HCT116 (cell line): ENCODE results near the gene ITGA11. TPM values are rescaled to one million over a fixed set of nuclear protein-coding genes. Genes with fewer than 3 reads are reported as not detected.

Experiments used
- ATAC-seq: fragments of 200-7000 bp; cut with Tn5 transposase; 2 replicates; pipeline ENCODE4 v1.9.1; 2020; ENCODE audit warnings: mild to moderate bottlenecking, moderate library complexity
- BruUV-seq: library from RNA; stranded (reverse); fragments of 400-500 nt; replicated peaks from 2 replicates; lab custom pipeline; 2021; lab: Mats Ljungman, UMichigan
- CTCF ChIA-PET: fragments of 300-600 bp; sonication (Branson Sonifier 250); formaldehyde crosslinking; loops from one replicate; lab custom pipeline; 2021; ENCODE audit warnings: antibody characterized with exemption; lab: Charles Lee
- POLR2A ChIA-PET: fragments of 300-600, 350-600 bp; sonication (Branson Sonifier 250); formaldehyde crosslinking; loops from one replicate; lab custom pipeline; 2021; ENCODE audit warnings: antibody characterized with exemption; lab: Charles Lee
- RAD21 ChIA-PET, 2 experiments: fragments of 300-600 bp; sonication (Branson Sonifier 250); formaldehyde crosslinking; loops; one replicate each; lab custom pipeline; 2023; ENCODE audit warnings: low total read pairs in 2 of 2; ENCODE audit not compliant: uncharacterized antibody in 2 of 2, unreplicated experiment in 2 of 2, low non-redundant PET in 1 of 2; lab: Charles Lee
- DNase-seq: peaks from one replicate; pipeline ENCODE4 v3.0.0-alpha.2; 2010; ENCODE audit warnings: low read depth, low spot score
- H2AFZ ChIP-seq: fragments of 200-600 bp; shearing (Covaris generic), sonication (generic); 2 replicates; pipeline ENCODE4 v1.6.1; 2017; ENCODE audit warnings: low read depth, mixed run types, mixed read lengths, antibody characterized with exemption, low read length; ENCODE audit not compliant: poor library complexity, severe bottlenecking
- H3K27ac ChIP-seq: 2 replicates; pipeline ENCODE4 v1.5.1; 2012; ENCODE audit warnings: low read depth, low read length
- H3K27me3 ChIP-seq: fragments of 200-600 bp; sonication (generic); 2 replicates; pipeline ENCODE4 v1.6.1; 2016; ENCODE audit warnings: mixed run types, low read length, mixed read lengths; ENCODE audit not compliant: insufficient read depth
- H3K36me3 ChIP-seq, 2 experiments: fragments of 200-500 bp in 1 of 2; fragments of 200-600 bp in 1 of 2; sonication (Bioruptor generic) in 1 of 2; sonication (generic) in 1 of 2; 2 replicates each; pipeline versions ENCODE4 v1.5.1 to v1.6.1; 2014 to 2016; ENCODE audit warnings: low read length in 2 of 2, inconsistent platforms in 1 of 2, mixed read lengths in 1 of 2, mixed run types in 1 of 2; ENCODE audit not compliant: insufficient read depth in 2 of 2, control insufficient read depth in 1 of 2
- H3K4me1 ChIP-seq, 2 experiments: fragments of 200-600 bp in 1 of 2; sonication (generic) in 1 of 2; 2 replicates each; pipeline versions ENCODE4 v1.5.1 to v1.6.1; 2012 to 2017; ENCODE audit warnings: low read length in 2 of 2, inconsistent platforms in 1 of 2, mild to moderate bottlenecking in 1 of 2, mixed read lengths in 1 of 2, mixed run types in 1 of 2, moderate library complexity in 1 of 2; ENCODE audit not compliant: insufficient read depth in 2 of 2, control insufficient read depth in 1 of 2
- H3K4me2 ChIP-seq: fragments of 200-600 bp; sonication (generic); 2 replicates; pipeline ENCODE4 v1.6.1; 2017; ENCODE audit warnings: mixed run types, low read length, mixed read lengths
- H3K4me3 ChIP-seq, 2 experiments: fragments of 200-600 bp in 1 of 2; sonication (generic) in 1 of 2; replicated peaks in 1 of 2; 2 replicates each; pipeline ENCODE4 v1.5.1; 2011 to 2016; ENCODE audit warnings: low read length in 2 of 2, control low read depth in 1 of 2, low read depth in 1 of 2, mild to moderate bottlenecking in 1 of 2, mixed read lengths in 1 of 2, mixed run types in 1 of 2
- H3K79me2 ChIP-seq: fragments of 200-600 bp; sonication (generic); 2 replicates; pipeline ENCODE4 v1.6.1; 2017; ENCODE audit warnings: mild to moderate bottlenecking, mixed run types, low read length, moderate library complexity, mixed read lengths; ENCODE audit not compliant: insufficient read depth
- H3K9ac ChIP-seq: fragments of 200-600 bp; sonication (generic); 2 replicates; pipeline ENCODE4 v1.6.1; 2016; ENCODE audit warnings: low read length, mixed read lengths
- H3K9me2 ChIP-seq: fragments of 200-600 bp; sonication (generic), shearing (Covaris generic); 2 replicates; pipeline ENCODE4 v1.6.1; 2017; ENCODE audit warnings: mixed run types, mild to moderate bottlenecking, moderate library complexity; ENCODE audit not compliant: insufficient read depth
- H3K9me3 ChIP-seq, 2 experiments: fragments of 200-500 bp in 1 of 2; fragments of 200-600 bp in 1 of 2; sonication (Bioruptor generic) in 1 of 2; sonication (generic) in 1 of 2; 2 replicates each; pipeline ENCODE4 v1.6.1; 2014 to 2017; ENCODE audit warnings: low read length in 2 of 2, mixed read lengths in 2 of 2, inconsistent platforms in 1 of 2, low read depth in 1 of 2, mild to moderate bottlenecking in 1 of 2, mixed run types in 1 of 2, moderate library complexity in 1 of 2; ENCODE audit not compliant: control insufficient read depth in 1 of 2, insufficient read depth in 1 of 2
- H4K20me1 ChIP-seq: fragments of 200-600 bp; sonication (generic), shearing (Covaris generic); 2 replicates; pipeline ENCODE4 v1.6.1; 2017; ENCODE audit warnings: mixed run types, mild to moderate bottlenecking, moderate library complexity; ENCODE audit not compliant: insufficient read depth
- CEBPB ChIP-seq: IDR thresholded peaks from 2 replicates; pipeline ENCODE4 v1.6.1; 2012; ENCODE audit warnings: low read depth
- CTCF ChIP-seq, 3 experiments: fragments of 200-600 bp in 1 of 3; sonication (generic) in 1 of 3; IDR thresholded peaks in 2 of 3; conservative IDR thresholded peaks in 1 of 3; 2 replicates each; pipeline ENCODE4 v1.5.1; 2012 to 2017; ENCODE audit warnings: low read depth in 2 of 3, low read length in 2 of 3, antibody characterized with exemption in 1 of 3, borderline replicate concordance in 1 of 3, control low read depth in 1 of 3, mild to moderate bottlenecking in 1 of 3, mixed read lengths in 1 of 3, mixed run types in 1 of 3, moderate library complexity in 1 of 3; ENCODE audit not compliant: insufficient read depth in 1 of 3
- EZH2phosphoT487 ChIP-seq: fragments of 200-600 bp; IDR thresholded peaks from 2 replicates; pipeline ENCODE4 v1.6.1; 2018; ENCODE audit warnings: antibody characterized with exemption, borderline replicate concordance
- POLR2A ChIP-seq: IDR thresholded peaks from 2 replicates; pipeline ENCODE4 v1.7.0; 2011; ENCODE audit warnings: borderline replicate concordance; ENCODE audit not compliant: insufficient read depth, insufficient read length; ENCODE audit errors: extremely low read depth
- REST ChIP-seq: IDR thresholded peaks from 2 replicates; pipeline ENCODE4 v1.6.1; 2012; ENCODE audit warnings: low read depth
- YY1 ChIP-seq: IDR thresholded peaks from 2 replicates; pipeline ENCODE4 v1.6.1; 2011; ENCODE audit warnings: low read length, low read depth, moderate library complexity, mild to moderate bottlenecking; ENCODE audit not compliant: insufficient replicate concordance; ENCODE audit errors: extremely low read depth
- intact Hi-C: fragments of 100-400 bp; cut with micrococcal nuclease; formaldehyde crosslinking; loops from 2 replicates; pipeline ENCODE4 v1.10.0; 2022
- total RNA-seq: library from RNA; stranded (reverse); gene quantifications from one replicate; pipeline ENCODE4 v1.2.1, GENCODE V29; 2021; ENCODE audit not compliant: unreplicated experiment

ITGA11 gene
- total RNA-seq, 1 experiment from 2014 or later = not detected

- intact Hi-C loops = no loop called here
- ChIA-PET POLR2A (no interaction called here), RAD21 (interaction anchor here in 1 of 2 experiments (1.3 kb wide), 1 partner anchor 83 kb away, joined by 3 read pairs; no protein-coding TSS in a partner anchor), CTCF (no interaction called here)
- Histone ChIP-seq H3K9me3 (no peaks in the 10 kb centered on the region), H3K36me3 (no peaks in the 10 kb centered on the region), H3K4me3 (no peak overlapping the region), H2AFZ (no peak overlapping the region), H3K9ac (no peak overlapping the region), H3K79me2 (no peaks in the 10 kb centered on the region), H3K27ac (no peak overlapping the region), H3K9me2 (no peaks in the 10 kb centered on the region), H3K27me3 (peaks cover 12% of the 10 kb centered on the region), H3K4me1 (peaks cover 0 to 3% of the 10 kb centered on the region in 2 experiments; a peak in 1 of 4 replicates), H4K20me1 (no peaks in the 10 kb centered on the region), H3K4me2 (no peak overlapping the region)
- ATAC-seq (no peak), DNase-seq (no peak)
- no peak for TF ChIP-seq YY1
- TF ChIP-seq POLR2A = no peak
- TF ChIP-seq CEBPB = no peak
- BruUV-seq = no TSS peak
These were observed 41.8 kb downstream of the ITGA11 start for GRCh38 chr15:68389936-68390817.

- Histone ChIP-seq H3K79me2 (no peaks in the 10 kb centered on the region), H3K4me2 (no peak overlapping the region), H3K9me3 (no peaks in the 10 kb centered on the region), H3K4me3 (no peak overlapping the region), H3K27ac (no peak overlapping the region), H3K27me3 (peaks cover 12% of the 10 kb centered on the region), H3K9me2 (no peaks in the 10 kb centered on the region), H3K4me1 (peaks cover 0 to 3% of the 10 kb centered on the region in 2 experiments; a peak in 1 of 4 replicates), H3K9ac (no peak overlapping the region), H2AFZ (no peak overlapping the region), H4K20me1 (no peaks in the 10 kb centered on the region), H3K36me3 (no peaks in the 10 kb centered on the region)
- BruUV-seq = no TSS peak
- POLR2A ChIA-PET = no interaction called here
- DNase-seq (no peak), ATAC-seq (peak; percentile 81)
- RAD21 ChIA-PET = interaction anchor here in 1 of 2 experiments (1.3 kb wide), 1 partner anchor 82 kb away, joined by 3 read pairs; no protein-coding TSS in a partner anchor
- TF ChIP-seq EZH2phosphoT487 (no peak), CTCF (IDR thresholded peaks at IDR 0.05 in 2 of 3, conservative IDR thresholded peaks at IDR 0.05 in 1 of 3; ENCODE audit: borderline replicate concordance in 1 of 3, insufficient read depth in 1 of 3, low read depth in 2 of 3, low read length in 2 of 3) (peak in 1 of 3 experiments; percentile 1; a peak in 1 of 6 replicates), REST (no peak)
- CTCF ChIA-PET = no interaction called here
- intact Hi-C loops = no loop called here
These were observed 42.7 kb downstream of the ITGA11 start for GRCh38 chr15:68389041-68389930.
